Esophagus squamous epithelium (tissue), 4 donors: ENCODE data around the gene KCNA5.

Source experiments
- POLR2A ChIP-seq, 4 donors: fragments of 450-650 bp; IDR thresholded peaks; one replicate each; pipeline ENCODE4 v1.6.1; 2017; ENCODE audit warnings: antibody characterized with exemption in 4 of 4, mild to moderate bottlenecking in 4 of 4, moderate library complexity in 3 of 4
- TF ChIP-seq, protein P1 (sequence below), 6 experiments: fragments of 450-650 bp in 4 of 6; fragments of 200-600 bp in 2 of 6; sonication (generic) in 2 of 6; IDR thresholded peaks; one replicate each; pipeline ENCODE4 v1.5.1; 2016 to 2019; ENCODE audit warnings: antibody characterized with exemption in 6 of 6, mild to moderate bottlenecking in 4 of 6, moderate library complexity in 4 of 6

- TF ChIP-seq, protein P1, sequence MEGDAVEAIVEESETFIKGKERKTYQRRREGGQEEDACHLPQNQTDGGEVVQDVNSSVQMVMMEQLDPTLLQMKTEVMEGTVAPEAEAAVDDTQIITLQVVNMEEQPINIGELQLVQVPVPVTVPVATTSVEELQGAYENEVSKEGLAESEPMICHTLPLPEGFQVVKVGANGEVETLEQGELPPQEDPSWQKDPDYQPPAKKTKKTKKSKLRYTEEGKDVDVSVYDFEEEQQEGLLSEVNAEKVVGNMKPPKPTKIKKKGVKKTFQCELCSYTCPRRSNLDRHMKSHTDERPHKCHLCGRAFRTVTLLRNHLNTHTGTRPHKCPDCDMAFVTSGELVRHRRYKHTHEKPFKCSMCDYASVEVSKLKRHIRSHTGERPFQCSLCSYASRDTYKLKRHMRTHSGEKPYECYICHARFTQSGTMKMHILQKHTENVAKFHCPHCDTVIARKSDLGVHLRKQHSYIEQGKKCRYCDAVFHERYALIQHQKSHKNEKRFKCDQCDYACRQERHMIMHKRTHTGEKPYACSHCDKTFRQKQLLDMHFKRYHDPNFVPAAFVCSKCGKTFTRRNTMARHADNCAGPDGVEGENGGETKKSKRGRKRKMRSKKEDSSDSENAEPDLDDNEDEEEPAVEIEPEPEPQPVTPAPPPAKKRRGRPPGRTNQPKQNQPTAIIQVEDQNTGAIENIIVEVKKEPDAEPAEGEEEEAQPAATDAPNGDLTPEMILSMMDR (IDR thresholded peaks at IDR 0.05) = no peak
- no peak for TF ChIP-seq POLR2A (IDR thresholded peaks at IDR 0.05)
These were observed 27.8 kb downstream of the KCNA5 start for GRCh38 chr12:5071496-5071895.
